Measurements from ENCODE around the gene INPP4A. TPM values are rescaled to one million over a fixed set of nuclear protein-coding genes. Genes with fewer than 3 reads are reported as not detected.

INPP4A gene
- total and polyA plus RNA-seq, 8 donors, result 20.6 to 34.2 (median 23.5) TPM

- Histone ChIP-seq H3K27me3 (no peaks in the 10 kb centered on the region), H3K4me3 (no peak overlapping the region), H3K9me3 (no peaks in the 10 kb centered on the region), H3K4me1 (peaks cover 7 to 45% of the 10 kb centered on the region in 2 donors), H3K27ac (no peak overlapping the region), H3K36me3 (peaks cover 0 to 22% of the 10 kb centered on the region in 2 donors)
- no peak for TF ChIP-seq CTCF (IDR thresholded peaks at IDR 0.05)
- intact Hi-C loops (cut with DNase I), result no loop called here
- no peak for ATAC-seq
- DNase-seq, result no peak
Measured at GRCh38 chr2:98516571-98516970, 71.9 kb downstream of the INPP4A start.

DNA sequence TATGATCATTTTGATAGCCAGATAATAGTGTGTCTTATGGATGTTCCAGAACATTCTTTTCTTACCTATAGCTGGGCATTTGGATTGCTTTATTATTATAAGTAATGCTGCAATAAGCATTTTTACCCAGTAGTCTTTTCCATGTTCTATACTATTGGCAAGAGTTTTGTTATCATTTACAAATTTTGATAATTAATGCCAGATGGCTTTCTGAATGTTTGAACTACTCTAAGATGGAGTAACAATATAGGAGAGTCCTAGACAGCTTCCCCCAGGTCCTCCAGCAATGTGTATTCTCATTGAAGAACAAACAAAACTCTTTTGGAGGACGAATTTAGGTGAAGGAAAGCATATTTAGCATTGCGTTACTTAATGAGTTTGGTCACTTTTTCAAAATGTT, 73.0 kb downstream of the INPP4A start:
- Histone ChIP-seq H3K4me1 (peaks cover 7 to 45% of the 10 kb centered on the region in 2 donors), H3K27ac (peak overlapping the region in 1 of 2 donors; percentile 6), H3K27me3 (no peaks in the 10 kb centered on the region), H3K9me3 (no peaks in the 10 kb centered on the region), H3K4me3 (no peak overlapping the region), H3K36me3 (peaks cover 0 to 27% of the 10 kb centered on the region in 2 donors)
- no peak for TF ChIP-seq CTCF (IDR thresholded peaks at IDR 0.05)
- DNase-seq (no peak), ATAC-seq (no peak)
- intact Hi-C loops (cut with DNase I), result no loop called here

GRCh38 chr2:98518101-98518500, 73.4 kb downstream of the INPP4A start:
- TF ChIP-seq CTCF (IDR thresholded peaks at IDR 0.05), result peak; percentile 24 to 36

GRCh38 chr2:98519156-98519555, 74.5 kb downstream of the INPP4A start:
- Histone ChIP-seq H3K4me3 (no peak overlapping the region), H3K36me3 (peaks cover 0 to 27% of the 10 kb centered on the region in 2 donors), H3K9me3 (no peaks in the 10 kb centered on the region), H3K27me3 (no peaks in the 10 kb centered on the region), H3K27ac (no peak overlapping the region), H3K4me1 (peaks cover 7 to 40% of the 10 kb centered on the region in 2 donors)
- no peak for TF ChIP-seq CTCF (IDR thresholded peaks at IDR 0.05)
- ATAC-seq (peak; percentile 62), DNase-seq (no peak)
- intact Hi-C loops (cut with DNase I), result no loop called here

More at GRCh38 chr2:98518101-98518500, 73.4 kb downstream of the INPP4A start:
- H3K9me3 ChIP-seq, result no peaks in the 10 kb centered on the region
- peaks cover 0 to 27% of the 10 kb centered on the region in 2 donors for H3K36me3 ChIP-seq
- peaks cover 7 to 41% of the 10 kb centered on the region in 2 donors for H3K4me1 ChIP-seq
- H3K27me3 ChIP-seq, result no peaks in the 10 kb centered on the region
- DNase-seq, result peak in 1 of 4 donors; percentile 36
- intact Hi-C loops (cut with DNase I), result no loop called here
- H3K27ac ChIP-seq, result peak overlapping the region in 1 of 2 donors; percentile 6
- peak; percentile 78 for ATAC-seq
- no peak overlapping the region for H3K4me3 ChIP-seq

- intact Hi-C loops (cut with DNase I), result no loop called here
- no peaks in the 10 kb centered on the region for H3K27me3 ChIP-seq
Measured at GRCh38 chr2:98519851-98520250, 75.2 kb downstream of the INPP4A start.

More at GRCh38 chr2:98519851-98520250, 75.2 kb downstream of the INPP4A start:
- no peaks in the 10 kb centered on the region for H3K9me3 ChIP-seq
- no peak overlapping the region for H3K27ac ChIP-seq
- no peak overlapping the region for H3K4me3 ChIP-seq
- TF ChIP-seq CTCF (IDR thresholded peaks at IDR 0.05), result no peak
- H3K36me3 ChIP-seq, result peaks cover 0 to 27% of the 10 kb centered on the region in 2 donors
- H3K4me1 ChIP-seq, result peaks cover 6 to 34% of the 10 kb centered on the region in 2 donors
- DNase-seq (no peak), ATAC-seq (no peak)

Data from left lung (tissue), 10 donors.